K562 (cell line): ENCODE data around the gene LCA5L. TPM values are rescaled to one million over a fixed set of nuclear protein-coding genes. Genes with fewer than 3 reads are reported as not detected.
A peak's percentile ranks its signal among the peaks of the same experiment; 100 is the strongest.

Source experiments
- DPF2 ChIP-seq: fragments of 450-650 bp; IDR thresholded peaks from 2 replicates; pipeline ENCODE4 v1.6.1; 2016
- FOS ChIP-seq: IDR thresholded peaks from 3 replicates; pipeline ENCODE4 v1.6.1; 2011; ENCODE audit not compliant: insufficient read length; ENCODE audit errors: extremely low read depth
- HNRNPK ChIP-seq: fragments of 200-400 bp; formaldehyde crosslinking; IDR thresholded peaks from one replicate; pipeline ENCODE4 v1.6.1; 2018; ENCODE audit warnings: mild to moderate bottlenecking, low read depth, low read length; ENCODE audit not compliant: poor library complexity, severe bottlenecking
- HSF4 ChIP-seq: fragments of 250-450 bp; sonication (Bioruptor Pico); IDR thresholded peaks from 2 replicates; pipeline ENCODE4 v2.1.2; 2022; ENCODE audit warnings: mild to moderate bottlenecking, moderate library complexity, borderline replicate concordance
- JUN ChIP-seq, 2 experiments: sonication (generic) in 1 of 2; formaldehyde crosslinking in 1 of 2; IDR thresholded peaks; 2 replicates each; pipeline versions ENCODE4 v1.6.1 to v1.8.0; 2012 to 2022; ENCODE audit warnings: borderline replicate concordance in 2 of 2, mild to moderate bottlenecking in 2 of 2, improper control_type of control experiment in 1 of 2, low read depth in 1 of 2, low read length in 1 of 2, missing genetic modification reagents in 1 of 2
- JUNB ChIP-seq: fragments of 450-650 bp; formaldehyde crosslinking; conservative IDR thresholded peaks from 2 replicates; pipeline ENCODE4 v1.4.0; 2020; ENCODE audit warnings: mild to moderate bottlenecking
- JUND ChIP-seq, 2 experiments: IDR thresholded peaks; 2 replicates in 1 of 2; 3 replicates in 1 of 2; pipeline ENCODE4 v1.6.1; 2011; ENCODE audit warnings: borderline replicate concordance in 2 of 2, low read depth in 2 of 2, low read length in 2 of 2, improper control_type of control experiment in 1 of 2, missing biosample characterization in 1 of 2, missing genetic modification characterization in 1 of 2, missing genetic modification reagents in 1 of 2
- KLF16 ChIP-seq: IDR thresholded peaks from 2 replicates; pipeline ENCODE4 v1.6.1; 2016; ENCODE audit warnings: antibody characterized with exemption
- SIRT6 ChIP-seq: IDR thresholded peaks from one replicate; pipeline ENCODE4 v1.6.1; 2012; ENCODE audit warnings: low read depth, mild to moderate bottlenecking, control low read depth, inconsistent platforms, low read length, moderate library complexity
- SMARCA4 ChIP-seq: fragments of 450-650 bp; IDR thresholded peaks from 2 replicates; pipeline ENCODE4 v1.6.1; 2016
- SMARCB1 ChIP-seq: IDR thresholded peaks from 2 replicates; pipeline ENCODE4 v1.6.1; 2011; ENCODE audit warnings: improper control_type of control experiment, low read depth; ENCODE audit not compliant: insufficient read length
- SMARCC2 ChIP-seq: fragments of 450-650 bp; IDR thresholded peaks from 2 replicates; pipeline ENCODE4 v1.6.1; 2017; ENCODE audit warnings: antibody characterized with exemption, moderate library complexity, mild to moderate bottlenecking, low read depth
- SOX6 ChIP-seq: fragments of 450-650 bp; IDR thresholded peaks from 2 replicates; pipeline ENCODE4 v1.6.1; 2014; ENCODE audit warnings: mild to moderate bottlenecking
- TCF3 ChIP-seq: sonication (generic); formaldehyde crosslinking; IDR thresholded peaks from 2 replicates; pipeline ENCODE4 v1.4.0; 2020; ENCODE audit warnings: mild to moderate bottlenecking, missing genetic modification reagents
- TEAD2 ChIP-seq: fragments of 450-650 bp; IDR thresholded peaks from 2 replicates; pipeline ENCODE4 v1.6.1; 2016; ENCODE audit warnings: missing genetic modification characterization, control low read depth, missing compliant biosample characterization
- ZEB2 ChIP-seq: fragments of 450-650 bp; IDR thresholded peaks from 2 replicates; pipeline ENCODE4 v1.6.1; 2016
- ZKSCAN1 ChIP-seq: fragments of 150-350 bp; IDR thresholded peaks from 2 replicates; pipeline ENCODE4 v1.6.1; 2016; ENCODE audit warnings: low read depth, low read length
- ZNF766 ChIP-seq: fragments of 200-800 bp; sonication (Bioruptor generic); conservative IDR thresholded peaks from 2 replicates; pipeline ENCODE4 v1.6.1; 2016; ENCODE audit warnings: missing genetic modification characterization, missing compliant biosample characterization
- polyA plus RNA-seq, 8 experiments: library from polyadenylated mRNA; depleted of rRNA in 4 of 8; stranded (reverse) in 5 of 8; unstranded in 3 of 8; fragments of >200 nt; fragmentation: Nextera tagmentation in 2 of 8; fragmentation: Illumina TruSeq in 1 of 8; extraction: Ambion mirVana in 2 of 8; extraction: Trizol in 1 of 8; gene quantifications; 2 replicates each; pipeline versions ENCODE4 v1.2.1 to v1.2.3, GENCODE V29; 2011 to 2014; ENCODE audit warnings: inconsistent platforms in 1 of 8, missing spikeins in 1 of 8
- total RNA-seq, 7 experiments: library from RNA; depleted of rRNA in 6 of 7; stranded (reverse); fragments of >200 nt in 6 of 7; fragmentation: Illumina TruSeq in 2 of 7; extraction: Trizol in 2 of 7; gene quantifications; 2 replicates each; pipeline versions ENCODE4 v1.2.1 to v1.2.3, GENCODE V29; 2011 to 2021; ENCODE audit warnings: low replicate concordance in 1 of 7
- TF ChIP-seq, protein P1 (sequence below): fragments of 250-450 bp; sonication (Bioruptor Pico); IDR thresholded peaks from 2 replicates; pipeline ENCODE4 v1.5.0; 2022; ENCODE audit warnings: mild to moderate bottlenecking
- TF ChIP-seq, protein P2 (sequence below): fragments of 150-350 bp; IDR thresholded peaks from 2 replicates; pipeline ENCODE4 v1.6.1; 2014; ENCODE audit warnings: low read depth, mild to moderate bottlenecking, low read length, borderline replicate concordance
- TF ChIP-seq, protein P3 (sequence below): fragments of 250-450 bp; sonication (Bioruptor Pico); IDR thresholded peaks from 2 replicates; pipeline ENCODE4 v1.5.0; 2021
- TF ChIP-seq, protein P4 (sequence below): fragments of 450-650 bp; formaldehyde crosslinking; IDR thresholded peaks from 2 replicates; pipeline ENCODE4 v1.4.0; 2022; ENCODE audit warnings: mild to moderate bottlenecking, moderate library complexity

The LCA5L gene
- total and polyA plus RNA-seq, 9 of the 15 experiments (the other 6 are each of a cell fraction or from before 2014, with no cell fraction given), result 1.8 to 4.9 (median 3.8) TPM

DNA sequence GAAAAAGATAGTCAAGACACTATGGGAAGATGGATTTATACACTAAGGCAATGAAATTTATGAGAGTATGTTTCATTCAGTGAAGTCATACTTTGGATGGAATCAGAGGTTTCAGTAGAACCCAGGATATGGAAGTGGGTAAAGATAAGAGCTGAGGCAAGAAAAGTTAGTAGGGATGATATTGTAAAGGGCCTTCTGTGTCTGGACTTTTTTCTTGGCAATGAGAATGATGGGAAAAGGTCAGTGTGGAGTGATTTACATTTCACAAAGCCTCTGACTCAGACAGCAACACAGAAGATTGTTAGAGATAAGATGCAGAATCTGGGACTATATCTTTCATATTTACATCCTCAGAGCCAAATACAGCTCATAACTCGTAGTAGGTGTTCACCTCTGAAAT, 38.3 kb upstream of the LCA5L start (continued):
- TF ChIP-seq ZNF766 (peak; percentile 90), TEAD2 (no peak), SMARCA4 (peak; percentile 75; the same call in 1 of the 2 replicates), HSF4 (CRISPR knock-in tag) (no peak), ZEB2 (0 out of 2 replicates have a peak, but pooled peaks have one; percentile 25), KLF16 (no peak), JUNB (no peak), HNRNPK (no peak), SMARCB1 (no peak), DPF2 (peak; percentile 70), ZKSCAN1 (peak; percentile 47; the same call in 1 of the 2 replicates), JUN (IDR thresholded peaks at IDR 0.05; ENCODE audit: borderline replicate concordance, low read depth, low read length) (peak; percentile 79; the same call in 1 of the 2 replicates), JUN (CRISPR knock-in tag; IDR thresholded peaks at IDR 0.05; ENCODE audit: borderline replicate concordance) (no peak), SOX6 (peak; percentile 54; the same call in 1 of the 2 replicates), FOS (peak; percentile 13), TCF3 (CRISPR knock-in tag) (0 out of 2 replicates have a peak, but pooled peaks have one; percentile 7), SMARCC2 (peak; percentile 61; the same call in 1 of the 2 replicates), JUND (IDR thresholded peaks at IDR 0.05; ENCODE audit: borderline replicate concordance, low read depth, low read length) (peak; percentile 84), JUND (tag; IDR thresholded peaks at IDR 0.05; ENCODE audit: borderline replicate concordance, low read depth, low read length) (peak; percentile 87; the same call in 2 of the 3 replicates), SIRT6 (no peak)
- TF ChIP-seq, protein P1, sequence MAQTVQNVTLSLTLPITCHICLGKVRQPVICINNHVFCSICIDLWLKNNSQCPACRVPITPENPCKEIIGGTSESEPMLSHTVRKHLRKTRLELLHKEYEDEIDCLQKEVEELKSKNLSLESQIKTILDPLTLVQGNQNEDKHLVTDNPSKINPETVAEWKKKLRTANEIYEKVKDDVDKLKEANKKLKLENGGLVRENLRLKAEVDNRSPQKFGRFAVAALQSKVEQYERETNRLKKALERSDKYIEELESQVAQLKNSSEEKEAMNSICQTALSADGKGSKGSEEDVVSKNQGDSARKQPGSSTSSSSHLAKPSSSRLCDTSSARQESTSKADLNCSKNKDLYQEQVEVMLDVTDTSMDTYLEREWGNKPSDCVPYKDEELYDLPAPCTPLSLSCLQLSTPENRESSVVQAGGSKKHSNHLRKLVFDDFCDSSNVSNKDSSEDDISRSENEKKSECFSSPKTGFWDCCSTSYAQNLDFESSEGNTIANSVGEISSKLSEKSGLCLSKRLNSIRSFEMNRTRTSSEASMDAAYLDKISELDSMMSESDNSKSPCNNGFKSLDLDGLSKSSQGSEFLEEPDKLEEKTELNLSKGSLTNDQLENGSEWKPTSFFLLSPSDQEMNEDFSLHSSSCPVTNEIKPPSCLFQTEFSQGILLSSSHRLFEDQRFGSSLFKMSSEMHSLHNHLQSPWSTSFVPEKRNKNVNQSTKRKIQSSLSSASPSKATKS (CRISPR knock-in tag), result no peak
- TF ChIP-seq, protein P2, sequence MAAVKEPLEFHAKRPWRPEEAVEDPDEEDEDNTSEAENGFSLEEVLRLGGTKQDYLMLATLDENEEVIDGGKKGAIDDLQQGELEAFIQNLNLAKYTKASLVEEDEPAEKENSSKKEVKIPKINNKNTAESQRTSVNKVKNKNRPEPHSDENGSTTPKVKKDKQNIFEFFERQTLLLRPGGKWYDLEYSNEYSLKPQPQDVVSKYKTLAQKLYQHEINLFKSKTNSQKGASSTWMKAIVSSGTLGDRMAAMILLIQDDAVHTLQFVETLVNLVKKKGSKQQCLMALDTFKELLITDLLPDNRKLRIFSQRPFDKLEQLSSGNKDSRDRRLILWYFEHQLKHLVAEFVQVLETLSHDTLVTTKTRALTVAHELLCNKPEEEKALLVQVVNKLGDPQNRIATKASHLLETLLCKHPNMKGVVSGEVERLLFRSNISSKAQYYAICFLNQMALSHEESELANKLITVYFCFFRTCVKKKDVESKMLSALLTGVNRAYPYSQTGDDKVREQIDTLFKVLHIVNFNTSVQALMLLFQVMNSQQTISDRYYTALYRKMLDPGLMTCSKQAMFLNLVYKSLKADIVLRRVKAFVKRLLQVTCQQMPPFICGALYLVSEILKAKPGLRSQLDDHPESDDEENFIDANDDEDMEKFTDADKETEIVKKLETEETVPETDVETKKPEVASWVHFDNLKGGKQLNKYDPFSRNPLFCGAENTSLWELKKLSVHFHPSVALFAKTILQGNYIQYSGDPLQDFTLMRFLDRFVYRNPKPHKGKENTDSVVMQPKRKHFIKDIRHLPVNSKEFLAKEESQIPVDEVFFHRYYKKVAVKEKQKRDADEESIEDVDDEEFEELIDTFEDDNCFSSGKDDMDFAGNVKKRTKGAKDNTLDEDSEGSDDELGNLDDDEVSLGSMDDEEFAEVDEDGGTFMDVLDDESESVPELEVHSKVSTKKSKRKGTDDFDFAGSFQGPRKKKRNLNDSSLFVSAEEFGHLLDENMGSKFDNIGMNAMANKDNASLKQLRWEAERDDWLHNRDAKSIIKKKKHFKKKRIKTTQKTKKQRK, result no peak
- TF ChIP-seq, protein P3, sequence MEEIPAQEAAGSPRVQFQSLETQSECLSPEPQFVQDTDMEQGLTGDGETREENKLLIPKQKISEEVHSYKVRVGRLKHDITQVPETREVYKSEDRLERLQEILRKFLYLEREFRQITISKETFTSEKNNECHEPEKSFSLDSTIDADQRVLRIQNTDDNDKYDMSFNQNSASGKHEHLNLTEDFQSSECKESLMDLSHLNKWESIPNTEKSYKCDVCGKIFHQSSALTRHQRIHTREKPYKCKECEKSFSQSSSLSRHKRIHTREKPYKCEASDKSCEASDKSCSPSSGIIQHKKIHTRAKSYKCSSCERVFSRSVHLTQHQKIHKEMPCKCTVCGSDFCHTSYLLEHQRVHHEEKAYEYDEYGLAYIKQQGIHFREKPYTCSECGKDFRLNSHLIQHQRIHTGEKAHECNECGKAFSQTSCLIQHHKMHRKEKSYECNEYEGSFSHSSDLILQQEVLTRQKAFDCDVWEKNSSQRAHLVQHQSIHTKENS (CRISPR knock-in tag), result no peak
- TF ChIP-seq, protein P4, sequence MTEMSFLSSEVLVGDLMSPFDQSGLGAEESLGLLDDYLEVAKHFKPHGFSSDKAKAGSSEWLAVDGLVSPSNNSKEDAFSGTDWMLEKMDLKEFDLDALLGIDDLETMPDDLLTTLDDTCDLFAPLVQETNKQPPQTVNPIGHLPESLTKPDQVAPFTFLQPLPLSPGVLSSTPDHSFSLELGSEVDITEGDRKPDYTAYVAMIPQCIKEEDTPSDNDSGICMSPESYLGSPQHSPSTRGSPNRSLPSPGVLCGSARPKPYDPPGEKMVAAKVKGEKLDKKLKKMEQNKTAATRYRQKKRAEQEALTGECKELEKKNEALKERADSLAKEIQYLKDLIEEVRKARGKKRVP, result no peak
